Measurements from ENCODE around the gene SVOP. TPM values are rescaled to one million over a fixed set of nuclear protein-coding genes. Genes with fewer than 3 reads are reported as not detected.

SVOP gene
- total and polyA plus RNA-seq, 2 donors (not counting 1 experiment from before 2014, with no cell fraction given) = not detected

GRCh38 chr12:109004017-109004416 is 16.9 kb downstream of the SVOP start:
- POLR2A ChIA-PET = no interaction called here
- Histone ChIP-seq H3K27me3 (replicated peaks in 1 of 4; ENCODE audit: control extremely low read depth in 1 of 4, control insufficient read depth in 3 of 4, insufficient read depth in 4 of 4, low read length in 3 of 4) (no peaks in the 10 kb centered on the region), H3K27ac (ENCODE audit: low read length in 2 of 2) (no peak overlapping the region), H3K36me3 (replicated peaks in 1 of 2; ENCODE audit: control extremely low read depth in 1 of 2, control insufficient read depth in 1 of 2, extremely low read depth in 1 of 2, insufficient read depth in 2 of 2, low read length in 1 of 2) (no peaks in the 10 kb centered on the region), H3K9ac (ENCODE audit: low read length) (no peak overlapping the region), H3K4me1 (ENCODE audit: control insufficient read depth in 2 of 2, insufficient read depth in 2 of 2, low read length in 2 of 2) (no peaks in the 10 kb centered on the region), H3K9me3 (ENCODE audit: control extremely low read depth in 1 of 3, control insufficient read depth in 2 of 3, insufficient read depth in 1 of 3, low read length in 2 of 3) (no peaks in the 10 kb centered on the region), H4K20me1 (ENCODE audit: control insufficient read depth, insufficient read depth, low read length, poor library complexity, severe bottlenecking) (no peaks in the 10 kb centered on the region), H2AFZ (ENCODE audit: insufficient read depth, low read depth, low read length, poor library complexity, severe bottlenecking) (no peak overlapping the region), H3K4me3 (ENCODE audit: control extremely low read depth in 1 of 5, extremely low read depth in 1 of 5, insufficient read depth in 1 of 5, low read depth in 2 of 5, low read length in 4 of 5) (no peak overlapping the region), H3K4me2 (replicated peaks; ENCODE audit: low read depth, low read length, poor library complexity, severe bottlenecking) (no peak overlapping the region), H3K79me2 (ENCODE audit: control insufficient read depth, insufficient read depth, low read length) (no peaks in the 10 kb centered on the region)
- H3K4me3 Mint-ChIP-seq = no peak overlapping the region
- peaks cover 20% of the 10 kb centered on the region for H3K27me3 Mint-ChIP-seq
- CTCF ChIA-PET = no interaction called here
- intact Hi-C loops (cut with micrococcal nuclease) = no loop called here
- H3K4me1 Mint-ChIP-seq = no peaks in the 10 kb centered on the region
- 67% methylated on average over 1 of the region's 3 CpGs for WGBS (ENCODE audit: insufficient coverage)
- TF ChIP-seq EZH2 (IDR thresholded peaks at IDR 0.05; ENCODE audit: borderline replicate concordance, insufficient read depth, low read depth, low read length, poor library complexity, severe bottlenecking) (no peak), CTCF (IDR thresholded peaks at IDR 0.05) (no peak)
- H3K27ac Mint-ChIP-seq = no peak overlapping the region
- DNase-seq = no peak
- ATAC-seq (ENCODE audit: low read depth) = no peak
- no peaks in the 10 kb centered on the region for H3K9me3 Mint-ChIP-seq (ENCODE audit: insufficient read depth)

GRCh38 chr12:108996320-108996719 is 24.5 kb downstream of the SVOP start:
- H3K36me3 ChIP-seq (replicated peaks in 1 of 2; ENCODE audit: control extremely low read depth in 1 of 2, control insufficient read depth in 1 of 2, extremely low read depth in 1 of 2, insufficient read depth in 2 of 2, low read length in 1 of 2) = no peaks in the 10 kb centered on the region
- H3K4me2 ChIP-seq (replicated peaks; ENCODE audit: low read depth, low read length, poor library complexity, severe bottlenecking) = no peak overlapping the region
- H3K9ac ChIP-seq (ENCODE audit: low read length) = no peak overlapping the region
- no peak overlapping the region for H3K27ac ChIP-seq (ENCODE audit: low read length in 2 of 2)
- intact Hi-C loops (cut with micrococcal nuclease) = no loop called here
- ChIA-PET POLR2A (no interaction called here), CTCF (no interaction called here)
- Mint-ChIP-seq H3K27ac (no peak overlapping the region), H3K4me3 (no peak overlapping the region), H3K4me1 (no peaks in the 10 kb centered on the region), H3K9me3 (ENCODE audit: insufficient read depth) (no peaks in the 10 kb centered on the region), H3K27me3 (peaks cover 22% of the 10 kb centered on the region)
- TF ChIP-seq EZH2 (IDR thresholded peaks at IDR 0.05; ENCODE audit: borderline replicate concordance, insufficient read depth, low read depth, low read length, poor library complexity, severe bottlenecking) = no peak
- TF ChIP-seq CTCF (IDR thresholded peaks at IDR 0.05) = no peak
- ATAC-seq (ENCODE audit: low read depth) (no peak), DNase-seq (no peak)
- no peaks in the 10 kb centered on the region for H3K9me3 ChIP-seq (ENCODE audit: control extremely low read depth in 1 of 3, control insufficient read depth in 2 of 3, insufficient read depth in 1 of 3, low read length in 2 of 3)
- H3K4me1 ChIP-seq (ENCODE audit: control insufficient read depth in 2 of 2, insufficient read depth in 2 of 2, low read length in 2 of 2) = no peaks in the 10 kb centered on the region
- H3K27me3 ChIP-seq (replicated peaks in 1 of 4; ENCODE audit: control extremely low read depth in 1 of 4, control insufficient read depth in 3 of 4, insufficient read depth in 4 of 4, low read length in 3 of 4) = peaks cover 0 to 5% (median 0%) of the 10 kb centered on the region in 4 experiments
- 96% methylated on average over 4 of the region's 6 CpGs for WGBS (ENCODE audit: insufficient coverage)
- no peaks in the 10 kb centered on the region for H3K79me2 ChIP-seq (ENCODE audit: control insufficient read depth, insufficient read depth, low read length)
- no peak overlapping the region for H3K4me3 ChIP-seq (ENCODE audit: control extremely low read depth in 1 of 5, extremely low read depth in 1 of 5, insufficient read depth in 1 of 5, low read depth in 2 of 5, low read length in 4 of 5)
- no peak overlapping the region for H2AFZ ChIP-seq (ENCODE audit: insufficient read depth, low read depth, low read length, poor library complexity, severe bottlenecking)
- H4K20me1 ChIP-seq (ENCODE audit: control insufficient read depth, insufficient read depth, low read length, poor library complexity, severe bottlenecking) = no peaks in the 10 kb centered on the region

Data from B cell (primary cell).